HG03064 (cell line): Measurements from ENCODE around the gene SLAMF6.

Source experiments
- ATAC-seq: cut with Tn5 transposase; IDR thresholded peaks from one replicate; pipeline ENCODE4 v1.9.1; 2021; ENCODE audit warnings: low read depth; ENCODE audit not compliant: unreplicated experiment

Gene SLAMF6

GRCh38 chr1:160474392-160475242 is 48.4 kb downstream of the SLAMF6 start:
- no peak for ATAC-seq

DNA sequence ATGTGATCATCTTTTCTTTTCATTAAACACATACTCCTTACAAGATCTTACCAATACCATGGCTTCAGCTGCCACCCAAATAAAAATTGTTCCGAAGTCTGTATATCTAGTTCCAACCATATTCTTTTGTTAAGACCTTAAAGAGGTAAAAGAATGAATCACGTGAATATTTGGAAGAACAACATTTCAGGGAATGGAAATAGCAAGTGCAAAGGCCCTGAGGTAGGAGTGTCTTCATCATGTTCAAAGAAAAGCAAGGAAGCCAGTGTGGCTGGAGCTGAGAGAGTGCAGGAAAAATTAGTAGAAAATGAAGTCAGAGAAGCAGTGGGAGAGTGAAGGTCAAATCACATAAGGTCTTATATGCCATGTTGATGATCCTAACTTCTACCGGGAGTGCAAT is 50.9 kb downstream of the SLAMF6 start:
- no peak for ATAC-seq

DNA sequence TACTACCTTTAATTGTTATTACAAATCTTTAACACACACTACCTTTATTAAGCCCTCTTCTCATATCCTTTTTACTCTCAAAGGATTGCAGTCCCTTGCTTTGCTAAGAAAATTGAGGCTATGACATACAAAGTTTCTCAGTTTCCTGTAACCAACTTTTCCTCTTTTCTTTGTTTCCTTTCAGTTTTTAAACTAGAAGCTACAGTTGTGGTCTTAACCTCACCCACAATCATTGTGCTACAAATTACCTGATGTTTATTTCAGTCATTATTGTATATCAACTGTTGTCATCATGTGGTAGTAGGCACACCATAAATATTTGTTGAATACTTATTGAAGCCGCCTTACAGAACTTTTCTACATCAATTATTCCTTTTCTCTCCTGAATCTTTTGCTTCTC is 51.8 kb downstream of the SLAMF6 start:
- ATAC-seq, result no peak

GRCh38 chr1:160467576-160467975 is 55.5 kb downstream of the SLAMF6 start:
- ATAC-seq, result no peak

DNA sequence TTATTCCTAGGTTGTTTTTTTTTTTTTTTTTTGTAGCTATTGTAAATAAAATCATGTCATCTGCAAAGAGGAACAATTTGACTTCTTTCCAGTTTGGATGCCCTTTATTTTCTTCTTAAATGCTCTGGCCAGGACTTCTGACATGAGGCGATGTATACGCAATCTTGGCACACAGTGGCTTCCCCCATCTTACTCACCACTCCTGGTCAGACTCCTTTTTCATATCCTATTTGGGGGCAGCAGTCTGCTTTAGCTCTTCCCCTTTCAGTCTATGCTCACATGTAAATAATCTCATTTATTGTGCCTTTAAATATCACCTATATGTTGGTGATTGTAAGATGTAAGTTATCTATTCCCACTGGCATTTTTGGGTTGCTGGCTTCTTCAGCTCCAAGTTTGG is 56.1 kb downstream of the SLAMF6 start:
- no peak for ATAC-seq

DNA sequence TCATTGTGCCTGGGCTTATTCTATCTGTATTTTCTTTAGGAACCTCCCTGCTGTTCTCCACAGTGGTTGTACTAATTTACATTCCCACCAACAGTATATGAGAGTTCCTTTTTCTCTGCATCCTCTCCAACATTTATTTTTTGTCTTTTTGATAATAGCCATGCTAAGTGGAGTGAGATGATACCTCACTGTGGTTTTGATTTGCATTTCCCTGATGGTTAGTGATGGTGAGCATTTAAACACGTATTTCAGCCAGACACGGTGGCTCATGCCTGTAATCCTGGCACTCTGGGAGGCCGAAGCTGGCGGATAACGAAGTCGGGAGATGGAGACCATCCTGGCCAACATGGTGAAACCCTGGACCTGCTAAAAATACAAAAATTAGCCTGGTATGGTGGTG is 57.9 kb downstream of the SLAMF6 start:
- ATAC-seq, result no peak

- no peak for ATAC-seq
These were observed 62.3 kb downstream of the SLAMF6 start for GRCh38 chr1:160460683-160461287.

DNA sequence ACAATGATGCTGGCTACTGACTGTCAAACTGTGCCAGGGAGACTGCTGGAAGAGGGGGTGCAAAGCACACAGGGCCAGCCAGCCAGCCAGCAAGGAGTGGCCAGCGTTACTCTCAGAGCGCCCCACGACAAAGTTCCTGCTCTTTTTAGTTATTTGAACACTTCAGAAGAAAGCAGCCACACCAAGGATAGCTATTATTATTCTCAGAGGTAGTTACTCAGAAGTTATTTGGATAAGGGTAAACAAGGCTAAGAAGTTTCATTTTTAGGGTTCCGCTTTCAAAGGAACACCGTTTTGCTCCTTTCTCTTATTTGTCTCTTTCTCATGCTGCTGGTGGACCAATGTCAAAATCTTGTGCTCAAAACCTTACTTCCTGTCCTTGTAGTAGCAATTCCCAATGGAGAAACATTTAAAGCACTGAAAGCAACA is 62.8 kb downstream of the SLAMF6 start:
- no peak for ATAC-seq

DNA sequence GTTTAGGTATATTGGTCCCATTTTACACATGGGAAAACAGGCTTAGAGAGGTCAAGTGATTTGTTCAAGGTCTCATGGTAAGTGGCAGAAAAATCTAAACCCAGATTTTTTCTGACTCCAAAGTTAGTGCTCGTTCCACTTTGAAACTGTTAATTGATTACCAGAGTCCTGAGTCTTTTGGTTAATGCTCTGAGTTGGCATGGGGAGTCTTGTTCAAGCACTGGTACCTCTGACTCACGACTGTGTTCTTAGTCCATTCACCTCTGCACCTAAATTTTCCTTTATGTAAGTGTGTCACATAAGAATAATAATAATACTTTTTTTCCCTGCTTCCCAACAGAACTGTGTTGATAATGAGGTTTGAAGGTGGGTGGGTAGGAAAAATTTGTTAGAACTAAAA is 63.4 kb downstream of the SLAMF6 start:
- no peak for ATAC-seq

GRCh38 chr1:160459056-160459455 is 64.0 kb downstream of the SLAMF6 start:
- ATAC-seq, result no peak

DNA sequence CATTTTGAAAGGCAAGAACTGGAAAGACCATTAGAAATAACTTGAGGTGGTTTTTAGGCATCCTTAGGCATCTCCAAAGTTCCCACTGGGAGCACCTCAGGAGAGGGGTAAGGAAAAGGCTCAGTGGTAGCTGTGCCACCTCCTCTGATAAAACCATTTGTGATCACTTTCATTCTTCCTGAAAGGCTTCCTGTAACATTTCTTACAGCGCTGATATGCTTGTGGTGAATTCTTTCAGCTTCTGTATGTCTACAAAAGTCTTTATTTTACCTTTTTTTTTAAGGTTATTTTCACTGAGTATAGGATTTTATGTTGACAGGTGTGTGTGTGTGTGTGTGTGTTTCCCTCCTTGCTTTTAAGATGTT is 67.9 kb downstream of the SLAMF6 start:
- ATAC-seq, result no peak

DNA sequence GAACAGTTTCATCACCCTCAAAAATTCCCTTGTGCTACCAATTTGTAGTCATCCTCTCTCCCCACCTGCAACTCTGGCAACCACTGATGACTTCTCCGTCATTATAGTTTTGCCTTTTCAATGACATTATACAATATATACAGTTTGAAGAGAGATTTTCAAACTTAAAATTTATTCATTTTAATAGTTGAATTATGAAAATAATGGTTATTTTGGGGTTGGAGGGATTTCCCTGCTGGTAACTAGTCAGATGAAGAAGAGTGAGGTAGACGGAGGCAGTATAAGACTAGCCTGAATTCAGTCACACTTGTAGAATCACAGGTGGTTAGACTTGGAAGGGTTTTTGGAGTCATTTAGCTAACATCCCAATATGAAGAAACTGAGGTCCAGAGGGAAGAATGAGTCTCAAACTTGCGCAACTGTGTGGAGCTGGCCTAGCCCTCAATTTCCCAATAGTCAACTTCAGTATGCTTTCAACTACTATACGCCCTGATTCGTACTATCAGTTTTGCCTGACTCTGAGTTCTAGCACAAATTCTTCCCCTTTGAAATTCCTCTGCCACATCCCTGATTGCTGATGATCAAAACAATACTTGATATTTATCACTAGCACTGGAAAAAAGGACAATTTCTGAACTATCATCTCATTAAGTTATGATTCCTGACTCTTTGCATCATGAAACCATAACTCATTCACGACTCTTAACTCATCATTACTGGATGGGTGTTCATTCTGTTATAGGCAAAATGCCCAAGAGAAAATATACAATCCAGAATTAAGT is 68.5 kb downstream of the SLAMF6 start:
- no peak for ATAC-seq

GRCh38 chr1:160453443-160453842 is 69.6 kb downstream of the SLAMF6 start:
- ATAC-seq, result no peak

DNA sequence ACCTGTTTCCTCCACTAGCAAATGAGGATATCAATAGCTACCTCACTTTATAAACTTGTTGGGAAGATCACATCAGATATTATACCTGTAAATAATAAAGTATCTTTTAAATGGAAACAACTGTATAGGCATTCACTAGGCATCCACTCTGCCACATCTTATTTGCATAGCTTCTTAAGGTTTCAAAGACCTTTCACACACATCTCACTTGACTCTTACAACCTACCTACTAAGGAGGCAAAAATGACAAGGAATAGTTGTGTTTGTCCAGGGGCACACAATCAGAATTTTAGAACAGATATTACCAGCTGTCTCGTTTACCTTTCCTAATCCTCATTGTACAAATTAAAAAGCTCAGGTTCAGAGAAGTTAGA is 71.2 kb downstream of the SLAMF6 start:
- ATAC-seq, result no peak

DNA sequence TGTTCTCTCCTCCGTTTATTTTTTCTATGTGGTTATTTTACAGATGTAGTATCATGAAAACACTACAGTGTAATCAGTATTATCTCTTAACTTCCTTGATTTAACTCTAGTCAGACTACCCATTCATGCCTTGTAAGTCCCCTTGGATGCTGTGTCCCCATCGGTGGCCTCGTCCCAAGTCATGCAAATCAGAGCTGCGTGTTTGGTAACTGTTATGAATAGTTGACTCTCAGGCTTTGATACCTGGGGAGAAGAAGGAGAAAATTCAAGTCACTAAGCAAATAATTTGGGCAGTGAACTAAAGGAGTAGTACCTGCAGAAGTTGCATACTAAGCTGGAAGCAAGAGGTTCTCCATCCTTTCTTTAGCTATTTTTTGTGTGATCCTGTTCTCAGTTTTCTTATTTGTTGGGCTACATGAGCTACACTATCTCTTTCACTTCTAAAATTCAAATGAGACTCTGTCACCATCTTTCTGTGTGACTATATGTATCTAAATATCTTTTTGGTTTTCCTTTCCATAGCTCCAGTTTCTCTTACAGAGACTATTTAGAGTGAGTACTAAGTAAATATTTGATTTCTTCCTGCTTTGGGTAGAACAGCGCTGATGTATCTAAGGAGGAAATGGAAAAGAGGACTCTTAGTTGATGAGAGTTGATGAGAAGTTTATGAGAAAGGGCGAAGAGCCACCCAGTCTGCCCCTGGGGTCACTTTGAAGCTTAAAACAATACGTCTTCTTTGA is 71.8 kb downstream of the SLAMF6 start:
- peak; percentile 38 for ATAC-seq

- ATAC-seq, result no peak
These were observed 73.6 kb downstream of the SLAMF6 start for GRCh38 chr1:160449494-160449893.

DNA sequence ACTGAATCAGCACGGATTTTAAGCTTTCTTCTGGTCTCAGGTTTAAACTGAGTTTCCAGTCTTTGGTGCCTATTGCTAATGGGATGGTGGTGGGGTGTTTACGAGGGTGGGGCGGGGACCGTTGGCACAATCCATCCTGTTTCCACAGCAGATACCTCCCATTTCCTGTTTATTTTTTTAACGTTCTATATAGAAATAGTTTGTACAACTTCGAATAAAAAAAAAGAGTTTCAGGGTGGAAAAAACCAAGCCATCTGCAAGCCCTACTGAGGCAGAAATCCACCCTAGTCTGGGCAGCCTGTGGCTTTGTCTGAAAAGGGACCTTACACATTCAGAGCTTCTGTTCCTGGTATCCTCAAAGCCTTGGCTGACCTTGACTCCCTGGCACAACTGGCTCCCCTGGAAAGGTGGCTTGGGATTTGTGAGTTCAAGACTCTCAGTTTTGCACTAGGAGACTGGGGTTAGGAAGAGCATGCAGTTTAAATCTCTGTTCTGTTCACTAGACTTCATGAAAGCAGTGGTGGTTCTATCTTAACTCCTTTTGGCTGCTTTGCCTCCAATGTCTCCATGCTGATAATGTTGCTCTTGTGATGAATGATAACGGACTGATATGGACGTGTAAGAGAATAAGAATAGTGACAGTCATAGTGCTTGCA is 76.0 kb downstream of the SLAMF6 start:
- no peak for ATAC-seq

DNA sequence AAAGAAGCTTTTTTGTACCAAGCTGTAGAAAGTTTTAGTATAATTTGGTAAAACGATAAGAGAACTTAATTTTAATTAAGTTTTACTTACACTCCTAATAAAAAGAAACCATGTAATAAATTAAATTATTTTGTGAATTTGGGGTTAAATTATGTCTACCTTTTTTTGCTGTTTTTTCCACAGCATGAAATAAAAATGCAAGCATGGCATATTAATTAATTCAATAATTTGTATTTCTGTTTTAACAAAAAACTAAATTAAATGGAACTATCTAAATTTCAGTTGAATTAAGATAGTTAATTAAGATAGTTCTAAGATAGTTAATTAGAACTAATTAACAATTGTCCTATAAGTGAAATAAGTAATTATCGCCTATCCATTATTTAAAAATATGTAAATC is 83.3 kb downstream of the SLAMF6 start:
- ATAC-seq, result no peak

DNA sequence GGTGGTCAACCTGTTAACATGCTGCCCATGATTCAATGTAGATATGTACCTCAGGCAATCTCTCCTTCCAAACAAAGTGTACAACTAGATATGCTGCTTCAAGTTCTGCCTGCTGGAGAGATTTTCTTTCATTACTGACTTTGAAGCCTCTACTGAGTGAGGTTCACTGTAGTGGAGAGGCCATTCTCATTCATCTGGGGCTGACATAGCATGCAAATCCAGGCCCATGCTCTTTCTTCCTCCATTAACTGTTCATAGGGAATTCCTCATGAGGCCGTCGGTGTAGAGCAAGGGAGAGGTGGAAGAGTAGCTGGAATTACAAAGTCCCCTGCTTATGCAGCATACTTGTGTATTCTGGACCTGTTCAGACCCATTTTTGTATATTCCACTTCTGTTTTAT is 84.1 kb downstream of the SLAMF6 start:
- ATAC-seq, result no peak

- no peak for ATAC-seq
These were observed 84.6 kb downstream of the SLAMF6 start for GRCh38 chr1:160438317-160438918.
